HepG2 (cell line): Measurements from ENCODE around the gene PHF2. TPM values are rescaled to one million over a fixed set of nuclear protein-coding genes. Genes with fewer than 3 reads are reported as not detected.
A peak's percentile ranks its signal among the peaks of the same experiment; 100 is the strongest.

Source experiments
- ATAC-seq: fragments of 200-7000 bp; cut with Tn5 transposase; 3 replicates; pipeline ENCODE4 v1.9.1; 2020; ENCODE audit warnings: mild to moderate bottlenecking, moderate library complexity
- BruUV-seq: library from RNA; stranded (reverse); fragments of 400-500 nt; replicated peaks from 2 replicates; lab custom pipeline; 2021; lab: Mats Ljungman, UMichigan
- CTCF ChIA-PET: fragments of 300-600 bp; formaldehyde crosslinking; extraction: SDS; loops from one replicate; lab custom pipeline; 2021; ENCODE audit warnings: low total read pairs, inconsistent platforms, low intra/inter-chr PET ratio; lab: Yijun Ruan, JAX
- POLR2A ChIA-PET: fragments of 350-600 bp; sonication (Branson Sonifier 250); formaldehyde crosslinking; loops from one replicate; lab custom pipeline; 2020; ENCODE audit warnings: antibody characterized with exemption, inconsistent platforms; lab: Yijun Ruan, JAX
- DNase-seq: peaks from one replicate; pipeline ENCODE4 v3.0.0-alpha.2; 2015; ENCODE audit warnings: low spot score
- FAIRE-seq: peaks from 3 replicates; lab custom pipeline; 2011; peaks lifted over from hg19 to GRCh38; lab: Jason Lieb, UNC
- H2AFZ ChIP-seq: one replicate; pipeline ENCODE4 v1.6.1; 2011; ENCODE audit warnings: low read length, inconsistent platforms
- H3K27ac ChIP-seq: fragments of 300-600 bp; 3 replicates; pipeline ENCODE4 v1.8.0; 2011; ENCODE audit warnings: mixed run types, mild to moderate bottlenecking, mixed read lengths, low read length, inconsistent platforms; ENCODE audit not compliant: insufficient read depth; ENCODE audit errors: extremely low read length
- H3K27me3 ChIP-seq, 2 experiments: fragments of 200-600 bp in 1 of 2; 2 replicates in 1 of 2; 3 replicates in 1 of 2; pipeline versions ENCODE4 v1.6.0 to v1.8.0; 2011; ENCODE audit warnings: low read length in 2 of 2, mild to moderate bottlenecking in 2 of 2, moderate library complexity in 2 of 2, inconsistent platforms in 1 of 2; ENCODE audit not compliant: insufficient read depth in 2 of 2, control insufficient read depth in 1 of 2
- H3K36me3 ChIP-seq, 2 experiments: fragments of 200-600 bp in 1 of 2; replicated peaks in 1 of 2; 2 replicates in 1 of 2; 3 replicates in 1 of 2; pipeline versions ENCODE4 v1.5.1 to v1.8.0; 2011; ENCODE audit warnings: low read length in 2 of 2, inconsistent platforms in 1 of 2; ENCODE audit not compliant: insufficient read depth in 2 of 2, control insufficient read depth in 1 of 2
- H3K4me1 ChIP-seq: 2 replicates; pipeline ENCODE4 v1.5.1; 2012; ENCODE audit warnings: low read length, inconsistent platforms; ENCODE audit not compliant: insufficient read depth
- H3K4me2 ChIP-seq: 2 replicates; pipeline ENCODE4 v1.6.0; 2011; ENCODE audit warnings: low read depth, low read length, inconsistent platforms
- H3K4me3 ChIP-seq, 3 experiments: fragments of 200-600 bp in 1 of 3; sonication (generic), shearing (Covaris generic) in 1 of 3; replicated peaks in 1 of 3; 2 replicates each; pipeline ENCODE4 v1.5.1; 2011 to 2016; ENCODE audit warnings: low read length in 3 of 3, inconsistent platforms in 2 of 3, low read depth in 2 of 3, mild to moderate bottlenecking in 2 of 3, control low read depth in 1 of 3, mixed read lengths in 1 of 3; ENCODE audit not compliant: insufficient read depth in 1 of 3
- H3K79me2 ChIP-seq: one replicate; pipeline ENCODE4 v1.6.1; 2011; ENCODE audit warnings: low read length, inconsistent platforms; ENCODE audit not compliant: insufficient read depth
- H3K9ac ChIP-seq: 2 replicates; pipeline ENCODE4 v1.6.0; 2011; ENCODE audit warnings: mild to moderate bottlenecking, low read depth, low read length, inconsistent platforms; ENCODE audit not compliant: insufficient read depth
- H3K9me3 ChIP-seq: 2 replicates; pipeline ENCODE4 v1.5.1; 2012; ENCODE audit warnings: mild to moderate bottlenecking, low read length
- H4K20me1 ChIP-seq: 2 replicates; pipeline ENCODE4 v1.6.0; 2011; ENCODE audit warnings: inconsistent platforms, mild to moderate bottlenecking, low read length, moderate library complexity; ENCODE audit not compliant: insufficient read depth
- GATA4 ChIP-seq: sonication (generic); IDR thresholded peaks from 2 replicates; pipeline ENCODE4 v1.6.1; 2016; ENCODE audit warnings: antibody characterized with exemption, low read depth, borderline replicate concordance
- MIER2 ChIP-seq: IDR thresholded peaks from 2 replicates; pipeline ENCODE4 v1.6.1; 2016; ENCODE audit warnings: missing biosample characterization, missing genetic modification reagents
- SNAI1 ChIP-seq: sonication (generic); formaldehyde crosslinking; IDR thresholded peaks from 2 replicates; pipeline ENCODE4 v1.5.0; 2020; ENCODE audit warnings: mild to moderate bottlenecking, missing genetic modification reagents, borderline replicate concordance
- SOX13 ChIP-seq, 3 experiments: fragments of 450-650 bp in 1 of 3; sonication (generic) in 1 of 3; formaldehyde crosslinking in 1 of 3; IDR thresholded peaks in 2 of 3; conservative IDR thresholded peaks in 1 of 3; 2 replicates each; pipeline versions ENCODE4 v1.5.0 to v1.6.1; 2016 to 2020; ENCODE audit warnings: antibody characterized with exemption in 1 of 3, mild to moderate bottlenecking in 1 of 3, missing compliant biosample characterization in 1 of 3, missing genetic modification reagents in 1 of 3, moderate library complexity in 1 of 3
- TP53 ChIP-seq: sonication (generic); formaldehyde crosslinking; conservative IDR thresholded peaks from 2 replicates; pipeline ENCODE4 v1.4.0; 2020; ENCODE audit warnings: missing genetic modification reagents
- ZNF563 ChIP-seq: sonication (generic); formaldehyde crosslinking; IDR thresholded peaks from 2 replicates; pipeline ENCODE4 v1.8.0; 2022; ENCODE audit warnings: mild to moderate bottlenecking, moderate library complexity, missing genetic modification reagents
- ZNF605 ChIP-seq: sonication (generic); formaldehyde crosslinking; IDR thresholded peaks from 2 replicates; pipeline ENCODE4 v1.8.0; 2022; ENCODE audit warnings: mild to moderate bottlenecking, missing genetic modification reagents
- ZNF619 ChIP-seq: sonication (generic); formaldehyde crosslinking; IDR thresholded peaks from 2 replicates; pipeline ENCODE4 v1.4.0; 2020; ENCODE audit warnings: mild to moderate bottlenecking, missing genetic modification reagents
- ZNF891 ChIP-seq: sonication (generic); formaldehyde crosslinking; IDR thresholded peaks from 2 replicates; pipeline ENCODE4 v1.5.0; 2020; ENCODE audit warnings: mild to moderate bottlenecking, missing genetic modification reagents
- WGBS: methylation state at CpG from one replicate; pipeline ENCODE4 v1.1.6; 2017; ENCODE audit warnings: low lambda C conversion rate; 5-methylcytosine and 5-hydroxymethylcytosine counted together
- in situ Hi-C: cut with HindIII; loops from 2 replicates; pipeline ENCODE4 v1.10.0; 2017; ENCODE audit warnings: low pct_unique_long_range_greater_than_20kb; ENCODE audit not compliant: extremely low pct_ligation_motif_present
- intact Hi-C: fragments of 100-400 bp; cut with micrococcal nuclease; formaldehyde crosslinking; loops from one replicate; pipeline ENCODE4 v1.10.0; 2022; ENCODE audit not compliant: unreplicated experiment
- polyA plus RNA-seq, 8 experiments: library from polyadenylated mRNA; depleted of rRNA in 3 of 8; stranded (reverse) in 7 of 8; unstranded in 1 of 8; fragments of >200 nt; fragmentation: Illumina TruSeq in 4 of 8; extraction: Trizol in 4 of 8; gene quantifications; 2 replicates each; pipeline versions ENCODE4 v1.2.1 to v1.2.3, GENCODE V29; 2011 to 2016; ENCODE audit warnings: low read depth in 4 of 8, missing spikeins in 1 of 8, mixed read lengths in 1 of 8; ENCODE audit not compliant: insufficient read depth in 1 of 8
- total RNA-seq, 5 experiments: library from RNA; depleted of rRNA; stranded (reverse); fragments of >200 nt; fragmentation: Illumina TruSeq; extraction: Trizol; gene quantifications; 2 replicates each; pipeline ENCODE4 v1.2.3, GENCODE V29; 2016; ENCODE audit warnings: low read depth in 1 of 5
- TF ChIP-seq, protein P1 (sequence below): sonication (generic); formaldehyde crosslinking; IDR thresholded peaks from 2 replicates; pipeline ENCODE4 v1.4.0; 2020; ENCODE audit warnings: missing genetic modification reagents, mild to moderate bottlenecking, borderline replicate concordance
- TF ChIP-seq, protein P2 (sequence below): sonication (generic); formaldehyde crosslinking; IDR thresholded peaks from 2 replicates; pipeline ENCODE4; 2020; ENCODE audit warnings: missing genetic modification reagents, mild to moderate bottlenecking, borderline replicate concordance

The PHF2 gene
- total and polyA plus RNA-seq, 2 of the 13 experiments (the other 11 are each of a cell fraction or from before 2014, with no cell fraction given) = 6.6 to 9.1 TPM

DNA sequence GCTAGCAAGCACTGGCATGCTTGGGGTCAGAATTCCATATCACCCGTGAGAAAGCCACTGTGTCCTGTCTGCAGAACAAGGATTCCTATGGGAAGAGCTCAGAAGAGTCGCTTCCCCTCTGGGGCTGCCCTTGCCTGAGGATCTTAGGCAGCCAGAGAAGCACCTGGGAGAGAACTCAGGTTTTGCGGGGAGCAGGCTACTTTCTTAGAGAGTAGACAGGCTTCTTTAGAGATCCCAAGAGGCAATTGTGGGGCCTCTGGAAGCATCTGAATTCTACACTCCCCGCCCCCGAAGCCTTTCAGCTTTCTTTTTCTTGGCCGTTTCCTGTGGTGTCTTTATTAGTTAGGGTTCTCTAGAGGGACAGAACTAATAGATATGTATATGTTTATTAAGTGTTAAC, 40.9 kb downstream of the PHF2 start:
- H3K27me3 ChIP-seq = no peaks in the 10 kb centered on the region
- TF ChIP-seq, protein P1, sequence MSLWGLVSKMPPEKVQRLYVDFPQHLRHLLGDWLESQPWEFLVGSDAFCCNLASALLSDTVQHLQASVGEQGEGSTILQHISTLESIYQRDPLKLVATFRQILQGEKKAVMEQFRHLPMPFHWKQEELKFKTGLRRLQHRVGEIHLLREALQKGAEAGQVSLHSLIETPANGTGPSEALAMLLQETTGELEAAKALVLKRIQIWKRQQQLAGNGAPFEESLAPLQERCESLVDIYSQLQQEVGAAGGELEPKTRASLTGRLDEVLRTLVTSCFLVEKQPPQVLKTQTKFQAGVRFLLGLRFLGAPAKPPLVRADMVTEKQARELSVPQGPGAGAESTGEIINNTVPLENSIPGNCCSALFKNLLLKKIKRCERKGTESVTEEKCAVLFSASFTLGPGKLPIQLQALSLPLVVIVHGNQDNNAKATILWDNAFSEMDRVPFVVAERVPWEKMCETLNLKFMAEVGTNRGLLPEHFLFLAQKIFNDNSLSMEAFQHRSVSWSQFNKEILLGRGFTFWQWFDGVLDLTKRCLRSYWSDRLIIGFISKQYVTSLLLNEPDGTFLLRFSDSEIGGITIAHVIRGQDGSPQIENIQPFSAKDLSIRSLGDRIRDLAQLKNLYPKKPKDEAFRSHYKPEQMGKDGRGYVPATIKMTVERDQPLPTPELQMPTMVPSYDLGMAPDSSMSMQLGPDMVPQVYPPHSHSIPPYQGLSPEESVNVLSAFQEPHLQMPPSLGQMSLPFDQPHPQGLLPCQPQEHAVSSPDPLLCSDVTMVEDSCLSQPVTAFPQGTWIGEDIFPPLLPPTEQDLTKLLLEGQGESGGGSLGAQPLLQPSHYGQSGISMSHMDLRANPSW = no peak
- no peak for TF ChIP-seq MIER2 (CRISPR knock-in tag)
- no peak for TF ChIP-seq GATA4
- no peak for TF ChIP-seq ZNF605
- CTCF ChIA-PET = no interaction called here
- H2AFZ ChIP-seq = no peak overlapping the region
- H3K36me3 ChIP-seq = no peaks in the 10 kb centered on the region
- WGBS = 92% methylated on average over 6 of the region's 6 CpGs
- BruUV-seq = no TSS peak
- intact Hi-C loops = no loop called here
- ATAC-seq (no peak), DNase-seq (no peak), FAIRE-seq (no peak)
- peaks cover 10% of the 10 kb centered on the region for H3K79me2 ChIP-seq
- no peak overlapping the region for H3K9ac ChIP-seq
- no peak overlapping the region for H3K4me2 ChIP-seq
- peaks cover 11% of the 10 kb centered on the region; the same call in 1 of the 2 replicates for H3K4me1 ChIP-seq
- no peaks in the 10 kb centered on the region for H3K9me3 ChIP-seq
- POLR2A ChIA-PET = no interaction called here
- in situ Hi-C loops = no loop called here
- H3K4me3 ChIP-seq = no peak overlapping the region
- H4K20me1 ChIP-seq = 0 out of 2 replicates have a peak, but pooled peaks cover 3% of the 10 kb centered on the region
- H3K27ac ChIP-seq = no peak overlapping the region

DNA sequence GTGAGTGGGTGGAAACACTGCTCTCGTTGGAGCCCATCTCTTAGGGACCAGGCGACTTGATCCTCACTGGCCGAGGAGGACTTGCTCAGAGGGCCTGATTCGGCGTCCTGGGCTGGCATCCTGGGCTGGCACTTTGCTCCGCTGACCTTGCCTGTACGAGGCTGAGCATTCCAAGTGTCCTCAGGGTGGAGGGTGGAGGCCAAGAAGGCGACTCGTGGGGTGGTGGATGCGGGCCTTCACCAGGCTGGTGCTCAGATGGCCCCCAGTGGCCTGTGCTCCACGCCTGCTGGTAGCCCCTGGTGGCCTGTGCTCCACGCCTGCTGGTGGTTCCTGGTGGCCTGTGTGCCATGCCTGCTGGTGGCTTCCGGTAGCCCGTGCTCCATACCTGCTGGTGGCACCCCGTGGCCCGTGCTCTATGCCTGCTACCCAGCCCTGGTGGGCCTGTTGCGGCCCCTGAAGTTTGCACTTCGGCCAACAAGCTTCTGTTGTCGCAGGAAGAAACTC, 42.9 kb downstream of the PHF2 start:
- Histone ChIP-seq H4K20me1 (0 out of 2 replicates have a peak, but pooled peaks cover 3% of the 10 kb centered on the region), H3K9ac (no peak overlapping the region), H3K79me2 (peaks cover 10% of the 10 kb centered on the region), H3K27ac (no peak overlapping the region), H3K27me3 (no peaks in the 10 kb centered on the region), H3K4me3 (no peak overlapping the region), H3K36me3 (no peaks in the 10 kb centered on the region), H3K4me2 (no peak overlapping the region), H3K4me1 (peaks cover 12% of the 10 kb centered on the region; the same call in 1 of the 2 replicates), H2AFZ (no peak overlapping the region), H3K9me3 (no peaks in the 10 kb centered on the region)
- ChIA-PET POLR2A (no interaction called here), CTCF (no interaction called here)
- DNase-seq = no peak
- no TSS peak for BruUV-seq
- in situ Hi-C loops = no loop called here
- peak; percentile 31 for ATAC-seq
- intact Hi-C loops = no loop called here
- 84% methylated on average over 9 of the region's 19 CpGs for WGBS
- no peak for FAIRE-seq
- TF ChIP-seq ZNF563 (no peak), TP53 (CRISPR knock-in tag) (no peak), SNAI1 (CRISPR knock-in tag) (no peak), ZNF891 (CRISPR knock-in tag) (no peak), ZNF619 (no peak), SOX13 (IDR thresholded peaks at IDR 0.05) (no peak), SOX13 (CRISPR knock-in tag; conservative IDR thresholded peaks at IDR 0.05 in 1 of 2, IDR thresholded peaks at IDR 0.05 in 1 of 2) (no peak)
- TF ChIP-seq, protein P2, sequence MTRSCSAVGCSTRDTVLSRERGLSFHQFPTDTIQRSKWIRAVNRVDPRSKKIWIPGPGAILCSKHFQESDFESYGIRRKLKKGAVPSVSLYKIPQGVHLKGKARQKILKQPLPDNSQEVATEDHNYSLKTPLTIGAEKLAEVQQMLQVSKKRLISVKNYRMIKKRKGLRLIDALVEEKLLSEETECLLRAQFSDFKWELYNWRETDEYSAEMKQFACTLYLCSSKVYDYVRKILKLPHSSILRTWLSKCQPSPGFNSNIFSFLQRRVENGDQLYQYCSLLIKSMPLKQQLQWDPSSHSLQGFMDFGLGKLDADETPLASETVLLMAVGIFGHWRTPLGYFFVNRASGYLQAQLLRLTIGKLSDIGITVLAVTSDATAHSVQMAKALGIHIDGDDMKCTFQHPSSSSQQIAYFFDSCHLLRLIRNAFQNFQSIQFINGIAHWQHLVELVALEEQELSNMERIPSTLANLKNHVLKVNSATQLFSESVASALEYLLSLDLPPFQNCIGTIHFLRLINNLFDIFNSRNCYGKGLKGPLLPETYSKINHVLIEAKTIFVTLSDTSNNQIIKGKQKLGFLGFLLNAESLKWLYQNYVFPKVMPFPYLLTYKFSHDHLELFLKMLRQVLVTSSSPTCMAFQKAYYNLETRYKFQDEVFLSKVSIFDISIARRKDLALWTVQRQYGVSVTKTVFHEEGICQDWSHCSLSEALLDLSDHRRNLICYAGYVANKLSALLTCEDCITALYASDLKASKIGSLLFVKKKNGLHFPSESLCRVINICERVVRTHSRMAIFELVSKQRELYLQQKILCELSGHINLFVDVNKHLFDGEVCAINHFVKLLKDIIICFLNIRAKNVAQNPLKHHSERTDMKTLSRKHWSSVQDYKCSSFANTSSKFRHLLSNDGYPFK (CRISPR knock-in tag) = no peak
